ENCODE data around the gene TEX54. TPM values are rescaled to one million over a fixed set of nuclear protein-coding genes. Genes with fewer than 3 reads are reported as not detected.
"Not testable (repeated sequence)": the region's sequence is repeated elsewhere in the genome, so short reads cannot be mapped to it uniquely, and the experiment has no call there.

Gene TEX54
- total and polyA plus RNA-seq, 11 donors: not detected

- peaks cover 0 to 66% (median 57%) of the 10 kb centered on the region in 9 donors for H3K36me3 ChIP-seq
Observed at GRCh38 chr11:62830904-62831519, 1.6 kb downstream of the TEX54 start.

GRCh38 chr11:62828130-62828529, 4.5 kb downstream of the TEX54 start:
- WGBS, 4 donors: 94 to 97% (median 95%) methylated on average over 8 of the region's 8 CpGs
- Histone ChIP-seq H3K36me3 (peaks cover 3 to 70% (median 58%) of the 10 kb centered on the region in 9 donors), H3K4me1 (peaks cover 10 to 34% (median 25%) of the 10 kb centered on the region in 12 donors)

More at GRCh38 chr11:62830904-62831519, 1.6 kb downstream of the TEX54 start:
- no peaks in the 10 kb centered on the region for H3K9me3 ChIP-seq
- H3K4me3 ChIP-seq: peak overlapping the region; percentile 53 to 99 (median 93)
- intact Hi-C loops (cut with DNase I): loop anchor here in 5 of 10 donors (1.0 to 5.0 kb wide), 2 partner anchors 26 to 39 kb away; partner anchors contain the start of genes TMEM223 (in 4 of the 5) and NXF1 (in 1 of the 5)
- no peaks in the 10 kb centered on the region for H3K27me3 ChIP-seq
- peak in 2 of 4 donors; percentile 0 for ATAC-seq
- TF ChIP-seq CTCF (IDR thresholded peaks at IDR 0.05): no peak
- TF ChIP-seq POLR2A (IDR thresholded peaks at IDR 0.05): no peak
- DNase-seq: peak in 2 of 5 donors; percentile 22 to 35
- 0 to 1% (median 1%) methylated on average over 21 to 33 of the region's 33 CpGs for WGBS, 4 donors
- peak overlapping the region; percentile 87 to 98 (median 95) for H3K27ac ChIP-seq
- H3K4me1 ChIP-seq: peaks cover 10 to 42% (median 29%) of the 10 kb centered on the region in 12 donors

GRCh38 chr11:62823677-62824076, 9.0 kb downstream of the TEX54 start:
- Histone ChIP-seq H3K4me1 (peaks cover 0 to 8% (median 0%) of the 10 kb centered on the region in 12 donors), H3K27ac (no peak overlapping the region), H3K36me3 (peaks cover 5 to 99% (median 96%) of the 10 kb centered on the region in 9 donors), H3K4me3 (no peak overlapping the region), H3K27me3 (no peaks in the 10 kb centered on the region), H3K9me3 (no peaks in the 10 kb centered on the region)
- 89 to 100% (median 93%) methylated on average over 3 of the region's 3 CpGs for WGBS, 4 donors
- DNase-seq: no peak
- TF ChIP-seq CTCF (IDR thresholded peaks at IDR 0.05) (no peak), POLR2A (IDR thresholded peaks at IDR 0.05) (no peak)
- ATAC-seq: no peak
- intact Hi-C loops (cut with DNase I): no loop called here

More at GRCh38 chr11:62828130-62828529, 4.5 kb downstream of the TEX54 start:
- H3K9me3 ChIP-seq; ATAC-seq; intact Hi-C loops (cut with DNase I); DNase-seq; H3K27me3 ChIP-seq; H3K4me3 ChIP-seq; H3K27ac ChIP-seq: not testable (repeated sequence)

- H3K27ac ChIP-seq: peak overlapping the region in 1 of 12 donors; percentile 87
Observed at GRCh38 chr11:62817129-62817528, 15.5 kb downstream of the TEX54 start.

More at GRCh38 chr11:62817129-62817528, 15.5 kb downstream of the TEX54 start:
- Histone ChIP-seq H3K4me3 (no peak overlapping the region), H3K36me3 (peaks cover 0 to 90% (median 84%) of the 10 kb centered on the region in 9 donors), H3K4me1 (peaks cover 0 to 26% (median 0%) of the 10 kb centered on the region in 12 donors), H3K27me3 (no peaks in the 10 kb centered on the region), H3K9me3 (no peaks in the 10 kb centered on the region)
- 91 to 94% (median 93%) methylated on average over 4 of the region's 4 CpGs for WGBS, 4 donors
- ATAC-seq (no peak), DNase-seq (no peak)
- no peak for TF ChIP-seq POLR2A (IDR thresholded peaks at IDR 0.05)
- TF ChIP-seq CTCF (IDR thresholded peaks at IDR 0.05): no peak
- intact Hi-C loops (cut with DNase I): no loop called here
